Ammon's horn (tissue), 1 donor: ENCODE results near the gene DNAJC18.
"Not testable (repeated sequence)": the region's sequence is repeated elsewhere in the genome, so short reads cannot be mapped to it uniquely, and the experiment has no call there.

ENCODE experiments used
- DNase-seq: peaks from one replicate; pipeline ENCODE4 v3.0.0-alpha.2; 2016; ENCODE audit warnings: low spot score

Gene DNAJC18

GRCh38 chr5:139426203-139426885, 13.0 kb downstream of the DNAJC18 start:
- DNase-seq, result no peak

DNA sequence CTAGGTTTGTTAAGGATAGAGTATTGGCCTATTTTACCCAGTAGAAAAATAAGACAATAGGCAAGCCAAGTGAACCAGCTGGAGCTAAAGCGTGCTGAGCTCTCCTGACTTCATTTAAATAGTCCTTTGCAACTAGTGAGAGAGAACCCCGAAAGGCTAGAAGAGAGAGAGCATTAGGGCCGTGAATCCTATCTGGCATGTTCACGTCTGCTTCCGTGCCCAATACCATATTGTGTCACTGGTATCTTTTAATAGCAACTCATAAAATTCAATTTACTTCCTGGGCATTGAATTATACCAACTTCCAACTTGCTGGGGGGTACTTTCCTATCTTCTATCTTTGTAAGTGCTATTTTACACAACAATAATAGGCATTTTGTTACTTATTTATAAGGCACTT, 13.8 kb downstream of the DNAJC18 start:
- no peak for DNase-seq

DNA sequence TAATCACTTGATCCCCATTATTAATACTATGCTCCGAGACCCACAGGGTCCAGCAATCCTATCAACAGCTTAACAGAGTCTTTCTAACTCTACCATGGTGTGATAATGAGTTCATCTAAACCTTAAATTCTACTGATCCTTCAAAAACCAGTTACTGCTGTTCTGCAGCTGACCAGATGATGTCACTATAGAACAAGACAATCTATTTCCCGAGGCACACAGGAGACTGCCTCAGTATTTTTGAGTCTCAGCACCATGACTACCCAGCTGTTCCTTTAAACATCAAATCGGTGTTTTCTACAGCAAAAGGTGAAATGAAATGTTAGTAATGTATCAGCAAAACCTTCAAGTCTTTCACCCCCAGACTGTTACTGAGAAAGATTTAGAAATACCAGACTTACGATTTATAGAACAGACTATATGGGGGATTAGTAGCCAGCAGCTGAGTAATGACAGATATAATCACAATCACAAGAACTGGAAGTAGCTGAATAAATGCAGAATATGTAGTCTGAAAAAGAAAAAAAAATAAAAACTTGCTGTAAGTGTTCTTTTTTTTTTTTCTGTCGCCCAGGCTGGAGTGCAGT, 16.9 kb downstream of the DNAJC18 start:
- DNase-seq, result peak; percentile 83

DNA sequence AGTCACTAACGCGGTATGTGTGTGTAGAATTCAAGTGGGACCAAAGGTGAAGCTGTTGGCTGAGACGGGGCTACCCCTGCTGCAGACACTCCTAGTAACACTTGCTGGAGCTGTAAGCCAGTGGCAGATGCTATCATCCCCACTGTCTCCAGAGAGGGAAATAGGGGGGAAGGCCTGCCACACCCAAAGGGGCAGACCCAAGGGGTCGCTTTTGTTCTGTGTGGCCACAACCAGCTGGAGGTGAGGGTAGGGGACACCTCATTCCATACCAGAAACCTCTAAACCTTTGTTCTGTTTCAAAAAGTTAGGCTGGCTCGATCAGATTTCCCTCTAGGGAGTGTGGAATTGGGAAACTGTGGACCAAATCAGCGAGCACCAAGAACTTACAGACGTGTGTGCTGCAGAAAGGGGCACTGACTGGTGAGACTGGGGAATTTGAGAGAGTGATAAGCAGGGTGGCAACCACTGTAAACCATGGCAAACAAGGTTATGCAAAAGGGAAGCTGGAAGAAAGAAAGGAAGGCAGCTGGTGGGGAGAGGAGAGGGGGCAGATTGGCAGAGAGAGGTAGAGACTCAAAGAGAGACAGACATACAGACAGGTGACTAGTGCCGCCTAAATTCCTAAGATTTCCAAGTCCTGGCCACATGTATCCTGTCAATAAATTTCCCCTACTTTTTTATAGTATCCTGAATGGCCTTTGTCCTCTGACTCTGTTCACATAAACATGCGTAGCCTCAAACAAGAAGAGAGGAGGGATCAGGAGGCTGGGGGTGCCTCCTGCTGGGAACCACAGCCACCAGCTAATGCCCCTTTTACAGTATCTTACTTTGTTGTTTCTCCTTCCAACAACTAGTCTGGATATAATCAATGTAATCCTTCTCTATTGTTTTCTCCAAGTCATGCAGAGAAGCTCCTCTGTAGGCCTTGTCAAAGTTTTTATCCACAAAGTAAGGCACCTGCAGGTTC, 19.8 kb downstream of the DNAJC18 start:
- no peak for DNase-seq

DNA sequence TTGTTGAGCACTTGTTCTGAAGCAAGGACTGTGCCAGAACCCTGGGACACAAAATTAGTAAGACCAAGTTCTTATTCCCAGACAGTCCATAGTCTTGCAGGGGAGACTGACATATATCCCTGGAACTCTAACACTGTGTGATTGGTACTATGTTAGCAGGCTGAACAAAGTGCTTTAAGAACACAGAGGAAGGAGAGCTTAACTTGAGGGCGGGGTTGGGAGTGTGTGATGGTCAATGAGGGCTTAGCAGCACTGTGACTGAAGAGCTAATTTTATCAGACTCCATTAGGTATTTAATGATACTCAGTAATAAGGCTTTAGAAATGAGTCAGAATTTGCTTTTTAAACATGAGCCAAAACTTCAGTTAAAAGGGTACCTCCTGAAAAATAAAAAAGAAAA, 20.5 kb downstream of the DNAJC18 start:
- DNase-seq, result no peak

DNA sequence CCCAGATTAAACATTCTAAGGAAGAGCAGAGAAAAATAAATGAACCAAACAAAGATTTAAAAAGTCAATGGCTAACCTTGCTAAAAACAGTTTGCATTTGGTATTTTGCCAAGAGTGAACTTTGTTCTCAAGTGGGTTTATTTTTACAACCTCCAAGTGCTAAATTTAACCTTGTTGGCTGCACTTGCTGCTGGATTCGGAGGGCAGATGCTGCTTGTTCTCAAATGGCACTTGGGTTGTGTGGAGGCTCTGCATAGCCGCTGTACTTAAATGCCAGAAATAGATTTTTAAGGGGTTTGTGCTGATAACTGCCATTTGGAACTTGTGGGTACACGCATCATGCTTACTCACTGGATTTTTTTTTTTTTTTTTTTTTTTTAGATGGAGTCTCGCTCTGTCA, 22.1 kb downstream of the DNAJC18 start:
- peak; percentile 75 for DNase-seq

GRCh38 chr5:139416651-139417050, 22.7 kb downstream of the DNAJC18 start:
- DNase-seq, result no peak

DNA sequence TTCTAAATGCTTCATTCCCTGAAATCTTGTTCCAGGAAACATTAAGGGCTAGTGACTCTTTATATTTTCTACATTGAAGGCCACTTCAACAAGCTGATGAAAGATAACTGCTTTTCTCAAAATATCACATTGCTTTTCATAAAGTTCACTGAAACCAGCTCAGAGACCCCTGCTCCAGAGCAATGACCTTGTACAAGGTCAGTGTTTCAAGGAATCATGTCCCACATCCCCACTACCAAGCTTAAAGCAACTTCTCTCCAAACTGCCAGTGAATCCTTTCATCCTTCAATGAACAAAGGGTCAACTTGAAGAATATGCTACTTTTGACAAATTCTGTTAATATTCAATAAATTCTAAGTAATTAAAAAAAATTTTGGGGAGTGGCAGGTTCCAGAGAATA, 23.5 kb downstream of the DNAJC18 start:
- DNase-seq, result no peak

DNA sequence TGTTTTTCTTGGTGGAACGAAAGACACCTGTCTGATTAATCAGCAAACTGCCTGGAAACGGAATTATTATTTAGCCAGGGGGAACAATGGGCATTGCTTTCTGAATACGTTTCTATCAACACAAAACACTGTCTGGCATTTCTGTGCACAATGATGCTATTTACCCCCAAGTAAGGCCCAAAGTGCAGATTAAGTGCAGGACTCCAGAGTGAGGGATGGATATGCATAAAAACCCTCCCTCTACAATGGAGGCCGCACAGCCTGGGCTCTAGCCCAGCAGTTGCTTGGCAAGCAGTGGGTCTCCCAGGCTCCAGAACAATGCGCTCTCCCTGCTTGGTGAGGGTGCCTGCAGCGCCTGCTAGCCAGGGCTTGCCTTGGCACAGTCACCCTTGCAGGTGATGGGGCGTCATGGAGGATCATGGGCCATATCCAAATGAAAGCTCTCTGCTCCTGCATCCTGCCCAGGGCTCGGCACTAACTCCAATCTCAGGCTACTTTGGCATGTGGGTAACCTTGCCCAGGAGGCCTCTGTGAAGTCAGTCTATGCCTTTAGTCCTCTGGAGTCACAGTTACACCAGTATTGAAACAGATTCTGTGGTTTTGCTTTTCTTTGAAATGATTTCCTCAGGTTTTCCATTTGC, 24.0 kb downstream of the DNAJC18 start:
- DNase-seq, result peak; percentile 94

DNA sequence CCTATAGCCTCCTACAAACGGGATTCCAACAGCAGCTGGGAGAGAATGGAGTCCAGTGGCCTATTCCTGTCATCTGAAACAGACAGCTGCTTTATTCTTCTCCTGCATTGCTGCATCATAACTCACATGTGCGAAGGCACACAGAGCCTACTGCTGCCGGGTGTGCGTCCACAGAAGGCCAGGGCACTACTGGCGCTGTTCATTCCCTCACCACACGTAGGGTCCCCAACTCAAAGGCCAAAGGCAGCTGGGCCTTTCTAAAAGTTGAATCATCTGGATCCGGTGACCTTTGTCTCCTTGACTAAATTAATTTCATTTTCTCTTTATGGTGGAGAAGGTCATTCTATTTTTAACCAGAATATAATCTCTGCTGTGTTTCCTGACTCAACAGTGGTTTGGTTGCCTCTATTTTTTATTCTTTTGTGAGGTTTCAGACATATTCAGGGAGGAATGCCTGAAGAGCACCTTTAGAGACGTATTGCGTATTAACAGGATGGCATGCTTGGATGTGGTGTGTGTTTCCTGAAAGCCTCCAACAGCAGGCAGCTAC, 24.7 kb downstream of the DNAJC18 start:
- peak; percentile 72 for DNase-seq

DNA sequence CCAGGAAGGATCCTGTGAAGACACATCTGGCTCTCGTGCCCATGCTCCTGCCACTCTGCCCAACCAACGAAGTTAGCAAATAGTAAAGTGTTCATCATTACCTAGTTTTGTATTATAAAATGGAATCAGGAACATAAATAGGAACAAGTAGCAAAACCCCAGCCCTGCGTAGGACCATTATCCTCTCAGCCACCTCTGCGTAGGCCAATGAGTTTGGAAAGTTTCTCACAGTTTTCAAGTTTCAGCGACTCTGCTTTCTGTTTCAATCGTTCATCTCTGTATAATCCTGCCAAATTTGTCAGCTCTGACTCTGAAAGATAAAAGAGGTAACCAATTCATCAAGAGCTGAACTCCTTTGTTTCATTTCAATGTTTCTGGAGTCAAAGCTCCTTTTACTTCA, 25.4 kb downstream of the DNAJC18 start:
- DNase-seq, result no peak

DNA sequence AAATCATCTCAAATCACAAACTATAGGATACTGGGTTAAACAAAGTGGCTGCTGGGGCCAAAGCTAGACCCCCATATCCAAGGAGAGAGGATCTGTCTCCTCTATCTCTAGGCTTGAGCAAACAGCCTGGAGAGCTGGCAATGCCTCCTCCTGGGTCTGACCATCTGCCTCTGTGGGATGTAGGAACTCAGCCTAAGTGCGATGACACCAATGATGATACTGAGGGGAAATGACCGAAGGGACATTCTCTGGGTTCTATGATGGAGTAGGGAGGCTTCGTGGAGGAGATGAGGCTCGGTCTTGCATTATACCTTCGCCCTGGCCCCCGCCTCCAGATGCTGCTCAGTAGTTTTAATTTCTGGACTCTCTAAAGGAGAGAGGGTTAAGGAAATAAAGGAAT, 26.2 kb downstream of the DNAJC18 start:
- DNase-seq, result no peak

DNA sequence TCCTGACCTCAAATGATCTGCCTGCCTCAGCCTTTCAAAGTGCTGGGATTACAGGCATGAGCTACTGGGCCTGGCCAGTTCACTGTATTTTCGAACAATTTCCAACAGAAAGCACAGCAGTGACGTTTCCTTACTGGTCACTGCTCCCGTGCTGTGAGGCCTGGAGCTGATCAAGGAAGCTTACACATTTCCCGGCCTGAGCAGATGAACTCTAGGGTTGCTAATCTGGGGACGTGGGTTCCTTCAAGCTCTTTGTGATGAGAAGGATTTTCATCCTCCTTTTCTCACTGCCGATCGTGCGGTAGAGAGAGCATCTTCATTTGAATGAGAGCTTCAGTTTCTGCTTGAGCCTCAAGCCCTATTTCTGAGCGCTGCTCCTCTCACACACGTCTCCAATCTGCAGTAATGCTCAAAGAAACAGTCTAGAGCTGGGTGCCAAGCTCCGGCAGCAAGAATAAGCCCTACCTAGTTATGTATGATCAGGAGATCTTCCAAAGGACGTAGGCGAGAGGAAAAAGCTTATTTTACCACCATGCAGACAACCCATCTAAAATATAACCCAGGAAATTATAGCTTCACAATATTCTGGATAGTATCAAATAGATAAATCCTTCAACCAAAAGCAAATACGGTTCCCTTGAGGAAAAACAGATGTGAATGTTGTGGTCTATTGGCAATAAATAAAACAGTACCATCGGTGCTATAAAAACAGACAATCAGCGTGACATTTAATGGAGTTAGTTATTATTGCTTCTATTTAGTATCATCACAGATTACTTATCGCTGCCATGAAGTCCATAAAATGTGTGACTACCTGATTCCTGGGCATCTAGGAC, 28.1 kb downstream of the DNAJC18 start:
- DNase-seq, result no peak

DNA sequence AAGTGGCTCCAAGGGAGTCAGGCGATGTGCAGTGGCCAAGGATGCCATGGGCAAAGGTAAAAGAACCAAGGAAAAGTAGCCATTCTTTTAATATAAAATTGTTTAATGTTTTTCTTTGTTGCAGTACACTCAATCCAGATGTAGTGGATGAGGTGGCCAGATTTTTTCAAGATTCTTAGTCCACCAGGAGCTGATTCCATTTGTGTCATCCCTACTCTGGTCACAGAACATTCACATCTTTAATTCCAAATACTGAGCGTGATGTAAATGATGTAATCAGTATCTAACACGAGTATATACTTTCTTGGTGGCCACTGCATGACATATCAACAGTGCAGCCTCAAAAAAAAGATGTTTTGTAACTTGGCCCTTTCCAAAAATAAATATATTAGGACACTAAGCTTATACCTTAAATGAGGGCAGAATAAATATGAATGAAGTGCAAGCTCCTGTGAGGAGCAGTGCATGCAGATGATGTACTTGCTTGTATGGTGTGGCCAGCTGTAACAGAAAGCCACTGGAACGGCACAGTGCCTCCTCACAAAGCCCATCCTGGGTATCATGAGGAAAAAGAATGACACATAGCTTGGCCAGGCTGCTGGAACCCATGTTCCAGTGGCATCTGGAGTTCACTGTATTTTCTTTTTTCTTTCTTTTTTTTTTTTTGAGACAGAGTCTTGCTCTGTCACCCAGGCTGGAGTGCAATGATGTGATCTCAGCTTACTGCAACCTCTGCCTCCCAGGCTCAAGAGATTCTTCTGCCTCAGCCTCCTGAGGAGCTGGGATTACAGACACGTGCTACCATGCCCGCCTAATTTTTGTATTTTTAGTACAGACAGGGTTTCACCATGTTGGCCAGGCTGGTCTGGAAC, 29.0 kb downstream of the DNAJC18 start:
- no peak for DNase-seq

GRCh38 chr5:139409116-139409515, 30.2 kb downstream of the DNAJC18 start:
- DNase-seq, result not testable (repeated sequence)

DNA sequence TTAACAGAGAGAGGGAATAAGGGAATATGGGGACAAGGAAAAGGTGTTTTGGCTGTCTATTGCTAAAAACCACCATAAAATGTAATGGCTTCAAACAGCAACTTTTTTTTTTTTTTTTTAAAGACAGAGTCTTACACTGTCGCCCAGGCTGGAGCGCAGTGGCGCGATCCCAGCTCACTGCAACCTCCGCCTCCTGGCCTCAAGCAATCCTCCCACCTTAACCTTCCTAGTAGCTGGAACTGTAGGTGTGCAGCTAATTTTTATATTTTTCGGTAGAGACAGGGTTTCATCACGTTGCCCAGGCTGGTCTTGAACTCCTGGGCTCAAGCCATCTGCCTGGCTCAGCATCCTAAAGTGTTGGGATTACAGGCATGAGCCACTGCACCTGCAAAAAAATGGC, 31.1 kb downstream of the DNAJC18 start:
- DNase-seq, result no peak

DNA sequence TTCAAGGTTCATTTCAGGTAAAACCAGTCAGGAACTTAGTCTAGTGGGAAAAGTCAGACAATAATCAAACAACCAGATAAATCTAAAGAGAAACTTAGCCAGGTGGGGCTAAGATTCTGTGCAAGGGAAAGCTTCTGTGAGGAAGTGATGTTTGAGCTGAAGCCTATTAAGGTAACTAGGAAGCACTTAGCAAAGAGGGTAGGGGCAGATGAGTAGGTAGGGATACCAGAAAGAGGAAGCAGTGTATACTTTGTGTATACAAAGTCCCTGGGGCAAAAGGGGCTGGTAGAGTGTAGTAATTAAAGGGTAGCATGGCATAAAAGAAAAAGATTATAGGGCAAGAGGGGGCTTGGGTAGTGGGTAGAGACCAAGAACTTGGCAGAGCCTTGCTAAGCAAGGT, 31.8 kb downstream of the DNAJC18 start:
- DNase-seq, result no peak

DNA sequence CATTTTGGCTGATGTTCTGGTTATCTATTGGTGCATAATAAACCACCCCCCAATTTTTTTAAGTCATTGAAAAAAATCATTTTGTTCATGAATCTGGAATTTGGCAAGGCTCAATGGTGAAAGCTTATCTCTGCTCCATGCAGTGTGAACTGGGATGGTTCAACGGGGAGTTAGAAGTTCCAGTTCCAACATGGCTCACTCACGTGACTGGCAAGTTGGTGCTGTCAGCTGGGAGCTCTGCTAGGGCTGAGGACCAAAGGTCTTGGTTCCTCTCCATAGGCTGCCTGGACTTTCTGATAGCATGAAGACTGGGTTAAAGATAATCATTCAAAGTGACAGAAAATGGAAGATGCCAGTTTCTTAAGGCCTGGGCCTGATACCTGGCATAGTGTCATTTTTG, 32.4 kb downstream of the DNAJC18 start:
- no peak for DNase-seq

- no peak for DNase-seq
These were observed 34.9 kb downstream of the DNAJC18 start for GRCh38 chr5:139404484-139404840.

DNA sequence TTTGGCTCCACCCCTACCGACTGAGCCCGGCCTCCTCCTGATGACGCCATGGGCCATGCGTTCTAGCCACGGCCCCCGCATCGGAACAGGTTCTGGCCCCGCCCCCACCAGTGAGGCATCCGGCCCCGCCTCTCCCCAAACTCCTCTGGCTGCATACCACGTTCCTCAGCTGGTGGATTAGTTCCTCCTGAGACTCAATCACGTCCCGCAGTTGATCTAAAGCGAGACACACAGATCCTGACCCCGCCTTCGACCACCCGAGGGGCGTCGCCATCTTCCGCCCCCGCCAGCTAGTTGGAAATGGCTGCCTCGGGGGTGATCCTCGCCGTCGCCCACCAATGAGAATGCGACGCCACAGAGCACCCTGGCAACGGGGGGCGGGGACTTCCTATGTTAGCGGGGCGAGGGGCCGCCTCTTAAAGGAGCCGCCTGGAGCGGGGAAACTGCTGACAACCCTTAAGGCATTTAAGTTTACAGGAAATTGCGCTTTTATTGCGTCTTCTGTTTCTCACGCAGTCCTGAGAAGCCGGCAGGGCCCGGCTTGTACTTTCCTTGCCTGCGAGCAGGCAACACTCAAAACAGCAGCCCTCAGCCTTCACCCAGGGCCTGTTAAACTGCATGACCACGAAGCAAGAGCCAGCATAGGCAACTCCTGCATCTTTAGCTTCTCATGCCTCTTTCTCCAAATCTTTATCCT, 35.4 kb downstream of the DNAJC18 start, which contains the start of gene SPATA24:
Gene SPATA24, minus strand, starts transcription at position 303 of the 697 bp plus-strand sequence. Its CDS starts 29 bp downstream, at position 274.
- DNase-seq, result peak; percentile 98
